H54 (cell line): Measurements from ENCODE around the gene TCOF1.

Experiments
- DNase-seq: peaks from one replicate; pipeline ENCODE4 v3.0.0; 2011; ENCODE audit warnings: low spot score, mixed read lengths; ENCODE audit not compliant: insufficient read length
- FAIRE-seq: peaks from 3 replicates; lab custom pipeline; 2011; peaks lifted over from hg19 to GRCh38; lab: Jason Lieb, UNC
- POLR2A ChIP-seq: IDR thresholded peaks from 2 replicates; pipeline ENCODE4 v1.6.1; 2011; ENCODE audit warnings: low read depth, mild to moderate bottlenecking, low read length

The TCOF1 gene

DNA sequence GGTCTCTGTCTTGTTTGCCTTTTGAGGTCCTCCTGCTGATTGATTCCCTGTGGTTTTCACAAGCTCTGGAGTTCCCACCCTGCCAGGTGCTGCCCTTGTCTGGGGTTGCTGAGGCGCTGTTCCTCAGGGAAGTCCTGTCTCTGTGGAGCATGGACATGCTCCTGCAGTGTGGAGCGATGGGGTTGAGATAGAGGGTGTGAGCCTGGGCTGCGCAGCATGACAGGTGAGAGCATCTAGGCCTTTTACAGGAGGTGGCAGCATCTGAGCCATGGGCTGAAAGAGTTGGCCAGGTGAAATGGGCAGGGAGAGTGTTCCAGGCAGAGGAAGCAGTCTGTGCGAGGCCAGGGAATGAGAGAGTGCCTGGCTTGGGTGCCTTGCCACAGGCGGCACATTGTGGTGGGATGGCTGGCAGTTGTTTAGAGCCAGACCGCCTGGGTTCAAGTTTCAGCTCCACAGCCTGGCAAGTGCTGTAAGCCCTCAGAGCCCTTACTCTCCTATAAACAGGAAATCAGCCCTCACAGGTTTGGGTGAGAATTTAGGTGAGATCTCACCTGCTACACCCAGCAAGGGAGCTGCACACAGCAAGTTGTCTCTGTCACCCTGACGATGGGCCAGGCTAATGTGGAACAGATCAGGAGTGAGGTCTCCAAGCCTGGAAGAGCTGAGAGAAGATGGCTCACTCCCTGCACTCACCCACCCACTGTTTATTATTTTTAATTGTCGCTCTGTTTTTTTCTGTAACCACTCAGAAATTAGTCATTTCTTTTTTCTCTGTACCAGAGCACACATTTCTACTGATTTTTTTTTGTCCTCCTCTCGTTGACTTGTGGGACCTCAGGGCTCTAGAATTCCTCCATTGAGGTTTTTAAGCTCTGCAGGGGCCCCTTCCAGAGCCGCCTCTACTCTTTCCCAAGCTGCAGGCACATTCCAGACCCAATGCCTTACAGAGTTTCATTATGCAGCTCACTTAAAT, 19.6 kb downstream of the TCOF1 start:
- FAIRE-seq (no peak), DNase-seq (no peak)
- no peak for TF ChIP-seq POLR2A

DNA sequence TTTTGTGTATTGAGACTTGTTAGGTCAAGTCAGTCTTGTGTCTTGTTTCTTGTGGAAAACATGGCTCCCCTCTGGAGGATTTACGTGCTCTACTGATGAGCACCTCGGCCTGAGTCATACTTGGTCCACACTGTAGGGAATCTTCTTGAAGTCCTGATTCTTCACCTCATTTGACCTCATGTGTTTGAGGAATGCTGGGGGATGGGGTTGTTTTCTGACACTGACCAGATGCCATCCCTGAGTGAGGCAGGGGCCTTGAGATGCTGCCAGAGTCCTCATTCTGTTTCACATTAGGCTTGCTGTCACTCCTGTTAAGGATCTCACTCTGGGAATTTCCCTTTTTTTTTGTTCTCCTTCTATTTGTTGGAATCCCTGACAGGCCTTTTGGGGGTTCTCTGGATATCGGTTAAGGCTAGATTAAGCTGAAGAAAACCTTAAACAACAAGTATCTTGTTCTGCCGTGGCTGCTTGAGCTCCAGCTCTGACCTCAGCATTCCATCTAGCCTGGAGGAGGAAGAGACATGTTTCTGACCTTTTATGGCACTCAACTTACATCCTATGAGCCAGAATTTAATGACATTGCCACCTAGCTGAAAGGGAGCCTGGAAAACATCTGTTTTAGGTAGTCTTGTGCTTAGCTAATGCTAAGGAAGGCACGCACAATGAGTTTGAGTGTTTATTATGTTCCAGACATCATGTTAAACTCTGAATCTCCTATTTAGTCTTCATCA, 20.6 kb downstream of the TCOF1 start:
- TF ChIP-seq POLR2A, result no peak
- no peak for FAIRE-seq
- no peak for DNase-seq

DNA sequence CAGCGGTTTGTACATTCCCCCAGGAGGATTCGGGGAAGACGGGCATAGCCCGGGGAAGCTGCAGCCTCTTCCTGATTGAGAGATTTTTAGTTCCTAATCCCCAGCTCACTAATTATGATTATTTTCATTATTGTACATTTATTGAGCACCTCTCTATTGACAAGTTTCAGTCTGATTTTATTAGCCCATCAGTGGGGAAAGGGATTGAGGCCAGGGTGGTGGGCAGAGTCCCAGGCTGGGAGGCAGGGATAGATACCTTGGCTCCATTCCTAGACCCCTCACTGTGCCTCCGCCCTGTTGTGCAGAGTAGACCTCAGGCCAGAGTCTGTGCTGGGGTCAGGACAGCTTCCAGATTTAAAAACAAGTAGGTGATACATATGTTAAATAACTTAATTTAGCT, 27.2 kb downstream of the TCOF1 start:
- TF ChIP-seq POLR2A, result no peak
- FAIRE-seq, result no peak
- DNase-seq, result no peak

DNA sequence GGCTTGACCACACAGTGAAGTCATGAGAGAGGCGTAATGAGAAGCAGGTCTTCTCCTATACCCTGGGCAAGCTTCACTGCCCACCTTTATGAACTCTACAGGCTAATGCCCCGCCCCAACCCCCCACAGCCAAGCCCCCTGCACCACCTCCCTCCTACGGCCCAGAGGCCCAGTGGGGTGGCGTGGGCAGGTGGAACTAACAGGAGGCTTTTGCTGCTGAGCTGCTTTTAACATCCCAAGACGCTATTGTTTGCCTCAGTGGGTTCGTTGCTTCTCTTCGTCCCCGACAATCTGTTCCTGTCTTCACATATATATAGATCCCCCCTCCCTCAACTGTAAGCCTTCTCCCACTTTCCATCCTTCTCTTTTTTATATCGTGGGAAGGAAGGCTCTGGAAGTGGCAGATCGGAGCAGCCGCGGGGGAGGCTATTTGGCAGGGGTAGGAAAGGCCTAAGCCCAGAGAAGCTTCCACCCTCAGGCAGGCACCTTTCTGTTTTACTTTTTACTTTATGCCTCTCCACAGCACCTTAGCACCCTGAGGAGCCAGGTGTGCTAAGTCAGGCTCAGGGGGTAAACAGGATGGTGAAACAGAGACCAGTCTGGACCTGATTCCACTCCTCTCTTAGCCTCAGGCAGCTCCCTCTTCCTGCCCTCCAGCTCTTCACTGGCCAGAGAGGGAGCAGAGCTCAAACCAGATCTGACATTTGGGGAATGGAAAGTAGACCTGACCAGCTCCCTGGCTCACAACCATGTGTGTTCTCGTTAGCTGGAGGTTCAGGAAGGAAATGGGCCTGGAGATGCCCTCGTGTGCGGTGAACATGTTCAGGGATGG, 28.7 kb downstream of the TCOF1 start:
- DNase-seq (no peak), FAIRE-seq (no peak)
- TF ChIP-seq POLR2A, result no peak

DNA sequence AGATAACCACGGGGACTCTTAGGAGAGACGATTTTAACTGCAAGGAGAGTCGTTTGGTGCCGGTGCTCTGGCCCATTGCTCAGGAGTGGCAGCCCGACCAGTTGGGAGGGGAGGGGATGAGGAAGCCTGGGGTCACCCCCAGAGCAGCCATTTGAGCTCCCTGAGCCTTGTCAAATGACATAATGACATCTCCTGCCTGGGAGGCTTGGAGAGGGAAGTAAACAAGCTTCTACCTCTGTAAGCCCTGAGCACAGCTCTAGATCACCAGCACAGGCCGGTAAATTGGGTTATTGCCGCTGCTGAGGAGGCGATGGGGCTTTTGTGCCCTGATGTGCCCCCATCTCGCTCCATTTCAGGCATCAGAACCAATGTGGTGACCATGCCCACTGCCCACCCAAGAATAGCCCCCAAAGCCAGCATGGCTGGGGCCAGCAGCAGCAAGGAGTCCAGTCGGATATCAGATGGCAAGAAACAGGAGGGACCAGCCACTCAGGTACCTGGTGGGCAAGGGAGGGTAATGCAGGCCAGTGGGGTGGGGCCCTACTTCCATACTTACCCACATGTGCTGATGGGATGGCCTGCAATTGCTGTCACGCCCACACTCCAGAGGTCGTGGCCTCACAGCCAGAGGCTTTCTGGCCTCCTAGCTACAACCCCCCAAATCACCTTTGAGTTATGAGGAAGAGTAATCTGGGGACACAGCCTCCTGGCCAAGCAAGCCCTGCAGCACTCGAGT, 32.2 kb downstream of the TCOF1 start:
- DNase-seq, result no peak
- no peak for FAIRE-seq
- TF ChIP-seq POLR2A, result no peak

DNA sequence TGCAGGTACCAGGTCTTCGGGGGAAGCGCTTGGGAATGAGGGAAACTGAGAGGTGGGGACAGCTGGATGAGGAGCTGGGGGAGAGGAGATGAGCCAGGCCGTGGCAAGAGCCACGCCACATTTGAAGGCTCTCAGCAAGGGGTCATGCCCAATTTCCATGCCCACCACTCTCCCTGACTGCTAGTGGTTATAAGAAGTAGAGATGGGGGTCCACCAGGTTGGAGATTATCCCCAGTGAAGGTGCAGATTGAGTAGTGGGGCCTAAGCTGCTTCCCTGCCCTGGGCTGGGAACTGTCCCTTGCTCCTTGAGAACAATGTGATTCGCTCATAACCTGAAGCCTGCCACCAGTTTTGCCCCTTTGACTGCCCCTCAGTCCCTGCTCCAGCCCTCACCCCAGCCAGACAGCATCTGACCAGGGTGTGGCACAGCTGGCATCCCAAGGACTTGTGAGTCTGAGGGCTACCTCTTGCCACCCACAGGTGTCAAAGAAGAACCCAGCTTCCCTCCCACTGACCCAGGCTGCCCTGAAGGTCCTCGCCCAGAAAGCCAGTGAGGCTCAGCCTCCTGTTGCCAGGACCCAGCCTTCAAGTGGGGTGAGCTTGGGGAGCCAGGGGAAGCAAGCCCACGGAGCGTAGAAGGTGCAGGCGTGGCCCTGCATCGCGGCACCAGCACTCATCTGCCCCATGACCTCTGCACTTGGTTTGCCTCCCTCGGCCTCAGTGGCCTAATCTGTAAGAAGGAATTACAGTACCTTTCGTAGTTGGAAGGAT, 33.8 kb downstream of the TCOF1 start:
- FAIRE-seq (no peak), DNase-seq (no peak)
- TF ChIP-seq POLR2A, result no peak

DNA sequence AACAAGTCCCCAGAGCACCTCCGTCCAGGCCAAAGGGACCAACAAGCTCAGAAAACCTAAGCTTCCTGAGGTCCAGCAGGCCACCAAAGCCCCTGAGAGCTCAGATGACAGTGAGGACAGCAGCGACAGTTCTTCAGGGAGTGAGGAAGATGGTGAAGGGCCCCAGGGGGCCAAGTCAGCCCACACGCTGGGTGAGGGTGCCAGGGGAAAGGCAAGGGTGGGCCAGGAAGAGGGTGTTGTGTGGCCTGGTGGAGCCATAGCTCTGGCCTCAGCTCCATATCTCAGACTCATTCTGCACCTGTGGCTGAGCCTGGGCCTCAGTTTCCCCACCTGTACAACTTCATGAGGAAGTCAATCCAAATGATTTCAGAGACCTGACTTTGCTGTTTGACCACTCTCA, 34.5 kb downstream of the TCOF1 start:
- FAIRE-seq, result no peak
- DNase-seq, result no peak
- TF ChIP-seq POLR2A, result no peak

DNA sequence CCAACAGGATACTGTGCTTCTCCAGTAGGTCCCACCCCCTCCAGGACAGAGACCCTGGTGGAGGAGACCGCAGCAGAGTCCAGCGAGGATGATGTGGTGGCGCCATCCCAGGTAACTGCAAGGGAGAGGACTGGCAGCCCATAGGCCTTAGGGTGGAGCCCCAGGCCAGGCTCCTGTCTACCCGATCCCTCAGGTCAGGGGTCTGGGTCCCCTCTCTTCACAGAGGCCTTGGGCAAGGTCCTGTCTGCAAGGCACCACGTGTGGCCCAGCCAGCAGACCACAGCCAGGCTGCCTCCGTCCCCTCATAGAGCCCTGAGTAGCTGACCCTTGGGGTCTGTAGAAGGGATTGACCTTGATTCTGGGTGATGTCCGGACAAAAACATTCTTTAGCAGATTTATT, 35.2 kb downstream of the TCOF1 start:
- FAIRE-seq (no peak), DNase-seq (no peak)
- no peak for TF ChIP-seq POLR2A

DNA sequence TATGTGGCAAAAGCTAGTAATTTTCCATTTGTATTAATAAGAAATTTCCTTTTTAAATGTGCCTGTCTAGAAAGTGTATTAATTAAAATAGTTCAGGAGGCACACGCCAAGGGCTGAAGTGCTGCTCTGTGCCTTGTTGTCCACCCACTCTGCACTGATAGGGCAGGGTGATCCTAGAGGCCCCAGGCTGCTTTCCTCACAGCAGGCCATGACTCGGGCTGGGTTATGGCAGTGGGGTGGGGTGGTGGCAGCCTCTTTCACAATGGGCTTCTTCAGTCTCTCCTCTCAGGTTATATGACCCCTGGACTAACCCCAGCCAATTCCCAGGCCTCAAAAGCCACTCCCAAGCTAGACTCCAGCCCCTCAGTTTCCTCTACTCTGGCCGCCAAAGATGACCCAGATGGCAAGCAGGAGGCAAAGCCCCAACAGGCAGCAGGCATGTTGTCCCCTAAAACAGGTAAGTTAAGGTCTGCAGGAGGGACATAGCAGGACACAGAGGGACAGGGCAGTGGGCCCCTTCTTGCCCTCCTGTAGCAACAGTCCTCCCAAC, 35.7 kb downstream of the TCOF1 start:
- no peak for TF ChIP-seq POLR2A
- no peak for FAIRE-seq
- DNase-seq, result no peak

DNA sequence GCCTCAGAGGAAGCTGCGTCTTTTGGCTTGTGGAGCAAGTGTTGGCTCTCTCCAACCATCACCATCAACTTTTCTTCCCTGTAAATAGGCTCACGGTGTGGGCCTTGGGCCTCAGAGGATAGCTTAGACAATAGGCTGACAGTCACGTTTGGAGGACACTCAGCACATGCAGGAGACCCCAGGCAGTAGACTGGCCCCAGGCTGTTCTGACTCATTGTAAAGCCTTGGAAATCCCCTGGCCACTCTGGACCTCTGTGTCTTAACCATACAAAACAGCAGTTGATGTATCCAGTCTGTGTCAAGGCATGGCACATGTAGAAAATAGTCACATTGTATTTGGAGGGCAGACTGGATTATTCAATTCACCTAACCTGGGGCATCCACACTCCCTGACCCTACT, 36.6 kb downstream of the TCOF1 start:
- TF ChIP-seq POLR2A, result no peak
- FAIRE-seq, result no peak
- DNase-seq, result no peak

DNA sequence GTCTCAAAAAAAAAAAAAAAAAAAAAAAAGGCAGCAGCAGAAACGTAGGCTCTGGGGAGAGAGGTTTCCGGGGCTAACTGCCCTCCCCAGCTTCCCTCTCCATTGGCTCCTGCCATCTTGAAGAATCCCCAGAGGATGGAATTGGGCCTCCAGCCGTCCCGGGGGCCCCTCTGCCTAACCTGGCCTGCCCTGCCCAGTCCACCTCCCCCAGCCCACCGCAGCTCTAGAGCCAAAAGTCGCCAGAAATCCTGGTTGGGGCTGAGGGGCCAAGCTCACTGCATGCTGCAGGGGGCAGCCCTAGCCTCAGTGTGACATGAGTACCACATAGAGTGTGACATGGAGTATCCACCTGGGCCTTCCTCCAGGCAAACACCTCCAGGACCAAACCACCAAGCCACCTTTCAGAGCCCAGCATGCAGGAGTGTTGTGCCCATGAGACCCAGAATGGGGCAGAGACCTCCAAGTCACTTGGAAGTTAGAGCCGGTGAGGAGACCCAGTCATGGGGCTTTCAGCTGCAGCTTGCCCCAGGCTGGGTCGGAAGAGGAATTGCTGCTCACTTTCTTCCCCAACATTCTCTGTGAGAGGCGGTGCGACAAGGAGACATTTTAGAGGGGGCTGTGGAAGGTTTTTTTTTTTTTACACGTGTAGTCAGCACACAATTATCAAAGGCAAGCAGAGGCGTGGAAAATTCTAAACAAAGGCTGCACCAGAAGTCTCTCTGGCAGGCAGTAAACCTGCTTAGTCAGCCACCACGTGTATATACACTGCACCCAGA, 37.6 kb downstream of the TCOF1 start:
- no peak for TF ChIP-seq POLR2A
- no peak for FAIRE-seq
- DNase-seq, result no peak

DNA sequence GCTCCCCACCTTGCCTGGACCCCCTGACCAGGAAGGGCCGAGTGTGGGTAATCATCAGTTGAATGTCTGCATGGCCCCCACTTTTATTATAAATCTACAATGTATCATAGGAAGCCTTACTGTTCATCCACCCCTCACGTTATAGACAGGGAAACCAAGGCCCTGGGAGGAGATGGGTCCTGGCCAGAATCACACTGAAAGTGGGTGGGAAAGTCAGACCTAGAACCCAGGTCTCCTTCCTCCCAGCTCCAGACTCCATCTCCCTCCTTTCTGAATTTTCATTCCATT, 38.1 kb downstream of the TCOF1 start:
- DNase-seq (no peak), FAIRE-seq (no peak)
- TF ChIP-seq POLR2A, result no peak

DNA sequence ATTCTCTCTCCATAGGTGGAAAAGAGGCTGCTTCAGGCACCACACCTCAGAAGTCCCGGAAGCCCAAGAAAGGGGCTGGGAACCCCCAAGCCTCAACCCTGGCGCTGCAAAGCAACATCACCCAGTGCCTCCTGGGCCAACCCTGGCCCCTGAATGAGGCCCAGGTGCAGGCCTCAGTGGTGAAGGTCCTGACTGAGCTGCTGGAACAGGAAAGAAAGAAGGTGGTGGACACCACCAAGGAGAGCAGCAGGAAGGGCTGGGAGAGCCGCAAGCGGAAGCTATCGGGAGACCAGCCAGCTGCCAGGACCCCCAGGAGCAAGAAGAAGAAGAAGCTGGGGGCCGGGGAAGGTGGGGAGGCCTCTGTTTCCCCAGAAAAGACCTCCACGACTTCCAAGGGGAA, 38.8 kb downstream of the TCOF1 start:
- FAIRE-seq, result no peak

More for the DNA sequence above, 38.8 kb downstream of the TCOF1 start:
- TF ChIP-seq POLR2A, result no peak
- DNase-seq, result no peak
